GM23338 (cell line): ENCODE results near the gene ZNF860. TPM values are rescaled to one million over a fixed set of nuclear protein-coding genes. Genes with fewer than 3 reads are reported as not detected.

Source experiments
- ATAC-seq: fragments of 200-7000 bp; cut with Tn5 transposase; 3 replicates; pipeline ENCODE4 v1.9.1; 2020
- DNase-seq: peaks from one replicate; pipeline ENCODE4 v3.0.0-alpha.2; 2015; ENCODE audit warnings: low spot score
- H2AFZ ChIP-seq: fragments of 200-600 bp; sonication (generic); 2 replicates; pipeline ENCODE4 v1.8.0; 2016; ENCODE audit warnings: antibody characterized with exemption, mild to moderate bottlenecking, moderate library complexity
- H3F3A ChIP-seq: fragments of 200-600 bp; sonication (generic); replicated peaks from 2 replicates; pipeline ENCODE4 v1.8.0; 2017; ENCODE audit warnings: antibody characterized with exemption, mixed run types, low read depth
- H3K27ac ChIP-seq: fragments of 200-600 bp; sonication (generic); 2 replicates; pipeline ENCODE4 v1.6.1; 2016; ENCODE audit warnings: low read depth
- H3K27me3 ChIP-seq: fragments of 200-600 bp; sonication (generic); 2 replicates; pipeline ENCODE4 v1.8.0; 2016; ENCODE audit warnings: mild to moderate bottlenecking, mixed run types, moderate library complexity; ENCODE audit not compliant: insufficient read depth
- H3K36me3 ChIP-seq: fragments of 200-600 bp; sonication (generic); 2 replicates; pipeline ENCODE4 v1.8.0; 2016; ENCODE audit warnings: mild to moderate bottlenecking; ENCODE audit not compliant: insufficient read depth
- H3K4me1 ChIP-seq: fragments of 200-600 bp; sonication (generic); 2 replicates; pipeline ENCODE4 v1.8.0; 2016; ENCODE audit warnings: mild to moderate bottlenecking, moderate library complexity; ENCODE audit not compliant: insufficient read depth
- H3K4me2 ChIP-seq: fragments of 200-600 bp; sonication (generic); 2 replicates; pipeline ENCODE4 v1.7.1; 2017; ENCODE audit warnings: mixed run types
- H3K4me3 ChIP-seq: fragments of 200-600 bp; sonication (generic); 2 replicates; pipeline ENCODE4 v1.6.1; 2016; ENCODE audit warnings: mixed run types
- H3K79me2 ChIP-seq: fragments of 200-600 bp; sonication (generic); replicated peaks from 2 replicates; pipeline ENCODE4 v1.8.0; 2017; ENCODE audit warnings: mild to moderate bottlenecking; ENCODE audit not compliant: insufficient read depth
- H3K9me2 ChIP-seq: fragments of 200-600 bp; sonication (generic); 2 replicates; pipeline ENCODE4 v1.8.0; 2017; ENCODE audit not compliant: insufficient read depth
- H4K20me1 ChIP-seq: fragments of 200-600 bp; sonication (generic); replicated peaks from 2 replicates; pipeline ENCODE4 v1.8.0; 2017; ENCODE audit warnings: mild to moderate bottlenecking; ENCODE audit not compliant: insufficient read depth
- H3K27ac Mint-ChIP-seq: 2 replicates; pipeline ENCODE4 v1.8.0; 2020; ENCODE audit warnings: inconsistent platforms, mild to moderate bottlenecking, moderate library complexity, mixed read lengths
- H3K27me3 Mint-ChIP-seq: 3 replicates; pipeline ENCODE4 v1.8.0; 2022; ENCODE audit warnings: low read depth, mild to moderate bottlenecking, moderate library complexity, mixed read lengths, inconsistent platforms; ENCODE audit not compliant: insufficient read depth, poor library complexity
- H3K36me3 Mint-ChIP-seq: 3 replicates; pipeline ENCODE4 v1.8.0; 2021; ENCODE audit warnings: low read depth, mild to moderate bottlenecking, inconsistent platforms, moderate library complexity, mixed read lengths
- H3K4me1 Mint-ChIP-seq: 3 replicates; pipeline ENCODE4 v1.8.0; 2020; ENCODE audit warnings: mild to moderate bottlenecking, inconsistent platforms, mixed read lengths
- H3K4me3 Mint-ChIP-seq: 3 replicates; pipeline ENCODE4 v1.8.0; 2021; ENCODE audit warnings: moderate library complexity, mild to moderate bottlenecking, inconsistent platforms, mixed read lengths
- H3K9me3 Mint-ChIP-seq: 3 replicates; pipeline ENCODE4 v1.8.0; 2020; ENCODE audit warnings: moderate library complexity, mild to moderate bottlenecking, inconsistent platforms, mixed read lengths
- CREB1 ChIP-seq: fragments of 250-450 bp; sonication (Bioruptor Pico); IDR thresholded peaks from 2 replicates; pipeline ENCODE4 v1.5.0; 2020; ENCODE audit warnings: low read depth, mild to moderate bottlenecking, moderate library complexity
- ETS1 ChIP-seq: IDR thresholded peaks from 2 replicates; pipeline ENCODE4 v1.6.1; 2016; ENCODE audit warnings: antibody characterized with exemption
- EZH2phosphoT487 ChIP-seq: fragments of 200-600 bp; sonication (generic); IDR thresholded peaks from one replicate; pipeline ENCODE4 v1.8.1; 2018; ENCODE audit warnings: antibody characterized with exemption; ENCODE audit not compliant: unreplicated experiment
- JUNB ChIP-seq: IDR thresholded peaks from one replicate; pipeline ENCODE4 v1.6.1; 2016; ENCODE audit warnings: antibody characterized with exemption; ENCODE audit not compliant: unreplicated experiment
- NANOG ChIP-seq: IDR thresholded peaks from 2 replicates; pipeline ENCODE4 v1.6.1; 2016; ENCODE audit warnings: antibody characterized with exemption, borderline replicate concordance
- POLR2AphosphoS5 ChIP-seq: IDR thresholded peaks from 2 replicates; pipeline ENCODE4 v1.6.1; 2016; ENCODE audit warnings: antibody characterized with exemption, low read depth
- REST ChIP-seq: IDR thresholded peaks from one replicate; pipeline ENCODE4 v1.6.1; 2018; ENCODE audit warnings: antibody characterized with exemption; ENCODE audit not compliant: unreplicated experiment
- STAT1 ChIP-seq: IDR thresholded peaks from one replicate; pipeline ENCODE4 v1.6.1; 2016; ENCODE audit warnings: antibody characterized with exemption; ENCODE audit not compliant: unreplicated experiment
- ZNF462 ChIP-seq: fragments of 250-450 bp; sonication (Bioruptor Pico); IDR thresholded peaks from 2 replicates; pipeline ENCODE4 v1.5.0; 2020; ENCODE audit warnings: mild to moderate bottlenecking, moderate library complexity
- polyA plus RNA-seq: library from polyadenylated mRNA; unstranded; fragments of >200 nt; fragmentation: Nextera tagmentation; extraction: Ambion mirVana; gene quantifications from 2 replicates; pipeline ENCODE4 v1.2.1, GENCODE V29; 2016
- total RNA-seq: library from RNA; depleted of rRNA; stranded (reverse); fragments of >200 nt; shearing (Covaris generic); gene quantifications from 2 replicates; pipeline ENCODE4 v1.2.3, GENCODE V29; 2014
- TF ChIP-seq, protein P1 (sequence below), 2 experiments: fragments of 200-600 bp in 1 of 2; sonication (generic) in 1 of 2; conservative IDR thresholded peaks; 2 replicates each; pipeline versions ENCODE4 v1.5.1 to v1.6.1; 2016 to 2017; ENCODE audit warnings: antibody characterized with exemption in 2 of 2, low read depth in 2 of 2, mild to moderate bottlenecking in 2 of 2, moderate library complexity in 1 of 2

ZNF860 gene
- total and polyA plus RNA-seq, 2 experiments from 2014 or later, result 5.2 to 12.4 TPM

- H3K9me2 ChIP-seq, result no peaks in the 10 kb centered on the region
- no peak overlapping the region for H3K4me3 ChIP-seq
- H3K4me2 ChIP-seq, result no peak overlapping the region
- Mint-ChIP-seq H3K4me3 (no peak overlapping the region), H3K4me1 (no peaks in the 10 kb centered on the region; the same call in 2 of the 3 replicates), H3K27me3 (no peaks in the 10 kb centered on the region), H3K27ac (no peak overlapping the region), H3K9me3 (no peaks in the 10 kb centered on the region), H3K36me3 (no peaks in the 10 kb centered on the region)
- ATAC-seq (no peak), DNase-seq (no peak)
- no peaks in the 10 kb centered on the region for H3K27me3 ChIP-seq
- no peaks in the 10 kb centered on the region; the same call in 1 of the 2 replicates for H3K4me1 ChIP-seq
- H2AFZ ChIP-seq, result no peak overlapping the region
- no peaks in the 10 kb centered on the region for H4K20me1 ChIP-seq
- no peak for TF ChIP-seq JUNB
- no peak for TF ChIP-seq ETS1
- TF ChIP-seq NANOG, result no peak
- TF ChIP-seq STAT1, result no peak
- TF ChIP-seq ZNF462 (CRISPR knock-in tag), result no peak
- no peak for TF ChIP-seq REST
- TF ChIP-seq CREB1, result no peak
- TF ChIP-seq, protein P1, sequence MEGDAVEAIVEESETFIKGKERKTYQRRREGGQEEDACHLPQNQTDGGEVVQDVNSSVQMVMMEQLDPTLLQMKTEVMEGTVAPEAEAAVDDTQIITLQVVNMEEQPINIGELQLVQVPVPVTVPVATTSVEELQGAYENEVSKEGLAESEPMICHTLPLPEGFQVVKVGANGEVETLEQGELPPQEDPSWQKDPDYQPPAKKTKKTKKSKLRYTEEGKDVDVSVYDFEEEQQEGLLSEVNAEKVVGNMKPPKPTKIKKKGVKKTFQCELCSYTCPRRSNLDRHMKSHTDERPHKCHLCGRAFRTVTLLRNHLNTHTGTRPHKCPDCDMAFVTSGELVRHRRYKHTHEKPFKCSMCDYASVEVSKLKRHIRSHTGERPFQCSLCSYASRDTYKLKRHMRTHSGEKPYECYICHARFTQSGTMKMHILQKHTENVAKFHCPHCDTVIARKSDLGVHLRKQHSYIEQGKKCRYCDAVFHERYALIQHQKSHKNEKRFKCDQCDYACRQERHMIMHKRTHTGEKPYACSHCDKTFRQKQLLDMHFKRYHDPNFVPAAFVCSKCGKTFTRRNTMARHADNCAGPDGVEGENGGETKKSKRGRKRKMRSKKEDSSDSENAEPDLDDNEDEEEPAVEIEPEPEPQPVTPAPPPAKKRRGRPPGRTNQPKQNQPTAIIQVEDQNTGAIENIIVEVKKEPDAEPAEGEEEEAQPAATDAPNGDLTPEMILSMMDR (conservative IDR thresholded peaks at IDR 0.05; ENCODE audit: low read depth in 2 of 2), result no peak
- TF ChIP-seq EZH2phosphoT487, result no peak
- TF ChIP-seq POLR2AphosphoS5, result no peak
- no peak overlapping the region for H3K27ac ChIP-seq
- H3K36me3 ChIP-seq, result no peaks in the 10 kb centered on the region
- no peaks in the 10 kb centered on the region for H3K79me2 ChIP-seq
- H3F3A ChIP-seq, result no peaks in the 10 kb centered on the region
Observed at GRCh38 chr3:32026593-32026992, 45.0 kb downstream of the ZNF860 start.
